ENCODE data around the gene PTGS1.

The PTGS1 gene

GRCh38 chr9:122332083-122332482, 38.7 kb upstream of the PTGS1 start:
- TF ChIP-seq ZFX (IDR thresholded peaks at IDR 0.05), result no peak
- TF ChIP-seq, protein P1, sequence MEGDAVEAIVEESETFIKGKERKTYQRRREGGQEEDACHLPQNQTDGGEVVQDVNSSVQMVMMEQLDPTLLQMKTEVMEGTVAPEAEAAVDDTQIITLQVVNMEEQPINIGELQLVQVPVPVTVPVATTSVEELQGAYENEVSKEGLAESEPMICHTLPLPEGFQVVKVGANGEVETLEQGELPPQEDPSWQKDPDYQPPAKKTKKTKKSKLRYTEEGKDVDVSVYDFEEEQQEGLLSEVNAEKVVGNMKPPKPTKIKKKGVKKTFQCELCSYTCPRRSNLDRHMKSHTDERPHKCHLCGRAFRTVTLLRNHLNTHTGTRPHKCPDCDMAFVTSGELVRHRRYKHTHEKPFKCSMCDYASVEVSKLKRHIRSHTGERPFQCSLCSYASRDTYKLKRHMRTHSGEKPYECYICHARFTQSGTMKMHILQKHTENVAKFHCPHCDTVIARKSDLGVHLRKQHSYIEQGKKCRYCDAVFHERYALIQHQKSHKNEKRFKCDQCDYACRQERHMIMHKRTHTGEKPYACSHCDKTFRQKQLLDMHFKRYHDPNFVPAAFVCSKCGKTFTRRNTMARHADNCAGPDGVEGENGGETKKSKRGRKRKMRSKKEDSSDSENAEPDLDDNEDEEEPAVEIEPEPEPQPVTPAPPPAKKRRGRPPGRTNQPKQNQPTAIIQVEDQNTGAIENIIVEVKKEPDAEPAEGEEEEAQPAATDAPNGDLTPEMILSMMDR (conservative IDR thresholded peaks at IDR 0.05), result no peak
- H3K27ac ChIP-seq, result no peak overlapping the region

DNA sequence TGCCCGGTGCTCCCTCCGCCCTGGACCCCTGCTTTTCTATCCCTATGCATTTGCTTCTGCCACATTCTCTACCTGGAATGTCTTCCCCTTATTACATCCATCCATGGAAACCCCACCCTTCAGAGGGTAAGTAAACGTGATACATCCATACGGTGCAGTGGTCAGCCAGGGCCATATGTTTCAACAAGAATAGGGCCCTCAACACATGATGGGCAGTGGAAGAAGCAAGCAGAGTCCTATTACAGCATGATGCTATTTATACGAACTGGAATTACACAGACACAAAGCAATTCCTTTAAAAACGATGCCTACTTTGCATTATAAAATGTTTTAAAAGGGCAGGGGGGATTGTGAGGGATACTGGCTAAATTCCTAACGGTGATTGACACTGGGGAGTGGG, 38.2 kb upstream of the PTGS1 start:
- no peak for TF ChIP-seq ZFX (IDR thresholded peaks at IDR 0.05)
- TF ChIP-seq, protein P1 (conservative IDR thresholded peaks at IDR 0.05), result no peak
- H3K27ac ChIP-seq, result no peak overlapping the region

- H3K27ac ChIP-seq, result no peak overlapping the region
- TF ChIP-seq, protein P1 (conservative IDR thresholded peaks at IDR 0.05), result no peak
- TF ChIP-seq ZFX (IDR thresholded peaks at IDR 0.05), result no peak
Measured at GRCh38 chr9:122333169-122333808, 37.5 kb upstream of the PTGS1 start.

GRCh38 chr9:122334916-122335315, 35.9 kb upstream of the PTGS1 start:
- TF ChIP-seq, protein P1 (conservative IDR thresholded peaks at IDR 0.05), result no peak
- no peak for TF ChIP-seq ZFX (IDR thresholded peaks at IDR 0.05)
- no peak overlapping the region for H3K27ac ChIP-seq

DNA sequence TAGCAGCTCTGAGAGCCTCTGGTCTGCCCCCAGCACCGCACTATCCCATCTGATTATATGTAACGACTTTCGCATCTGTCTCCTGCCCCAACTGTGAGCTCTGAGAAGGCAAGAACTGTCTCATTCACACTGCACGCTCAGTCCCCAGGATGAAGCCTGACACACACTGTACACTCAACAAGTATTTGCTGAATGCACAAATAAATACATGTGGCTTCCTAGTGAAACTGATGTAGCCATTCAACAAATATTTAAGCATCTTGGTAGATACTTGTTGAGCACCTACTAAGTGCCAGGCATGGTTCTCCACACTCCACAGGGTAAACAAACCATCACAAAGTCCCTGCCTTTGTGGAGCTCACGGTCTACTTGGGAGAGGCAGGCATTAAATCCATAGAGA, 34.6 kb upstream of the PTGS1 start:
- TF ChIP-seq, protein P1 (conservative IDR thresholded peaks at IDR 0.05), result no peak
- TF ChIP-seq ZFX (IDR thresholded peaks at IDR 0.05), result no peak

GRCh38 chr9:122336866-122337555, 33.8 kb upstream of the PTGS1 start:
- H3K27ac ChIP-seq, result no peak overlapping the region
- no peak for TF ChIP-seq ZFX (IDR thresholded peaks at IDR 0.05)
- TF ChIP-seq, protein P1 (conservative IDR thresholded peaks at IDR 0.05), result no peak

More for the DNA sequence above, 34.6 kb upstream of the PTGS1 start:
- H3K27ac ChIP-seq, result no peak overlapping the region

GRCh38 chr9:122337556-122337929, 33.3 kb upstream of the PTGS1 start:
- TF ChIP-seq, protein P1 (conservative IDR thresholded peaks at IDR 0.05), result no peak
- TF ChIP-seq ZFX (IDR thresholded peaks at IDR 0.05), result no peak
- H3K27ac ChIP-seq, result no peak overlapping the region
